Stimulated activated CD8-positive, alpha-beta memory T cell treated with anti-CD3 and anti-CD28 coated beads, Interleukin-7, amount 100 ng/mL, for 4 hours (primary cell): Measurements from ENCODE around the gene MCIDAS.

Experiments used
- DNase-seq, 2 donors: peaks; one replicate each; pipeline ENCODE4 v3.0.0-alpha.2; 2020; ENCODE audit warnings: low read depth in 2 of 2

MCIDAS gene

DNA sequence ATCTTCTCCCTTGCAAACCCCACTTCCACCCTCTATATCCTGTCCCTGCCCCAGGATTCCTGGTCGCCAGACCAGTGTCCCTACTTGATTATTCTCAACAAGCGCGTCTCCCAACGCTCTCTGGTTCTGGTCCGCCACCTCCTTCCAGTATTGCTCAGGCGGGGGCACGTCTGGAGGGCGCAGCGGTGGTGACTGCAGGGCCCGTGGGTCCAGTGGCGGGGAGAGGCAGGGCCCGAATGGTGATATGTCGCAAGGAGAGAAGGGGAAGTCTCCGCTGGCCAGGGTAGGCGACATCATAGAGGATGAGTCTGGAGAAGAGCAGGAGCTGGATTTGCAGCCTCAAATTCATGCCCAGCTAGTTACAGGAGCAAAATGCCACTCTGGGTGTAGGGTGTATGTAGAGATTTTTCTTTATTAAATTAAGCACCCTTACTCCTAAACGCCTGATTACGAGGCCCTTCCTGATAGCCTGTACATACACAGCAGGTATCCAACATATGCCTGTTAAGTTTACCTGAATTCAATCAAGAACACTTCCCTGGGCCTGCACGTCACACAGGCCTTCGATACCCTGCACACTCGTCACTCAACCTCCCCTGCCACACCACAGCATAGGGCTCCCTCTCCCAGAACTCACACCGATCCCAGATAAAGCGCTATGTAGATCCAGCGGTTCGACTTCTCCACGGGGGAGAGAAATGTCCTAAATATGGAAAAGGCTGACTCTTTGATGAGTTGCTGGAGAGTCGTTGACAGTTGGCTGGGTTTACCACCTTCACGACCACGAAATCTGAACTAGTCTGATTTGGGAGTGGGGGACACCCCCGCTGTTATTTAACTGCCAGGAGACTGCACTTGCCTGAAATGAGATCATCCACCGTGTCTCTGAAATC is 4.8 kb downstream of the MCIDAS start:
- no peak for DNase-seq

GRCh38 chr5:55220433-55221185 is 6.5 kb downstream of the MCIDAS start:
- no peak for DNase-seq

DNA sequence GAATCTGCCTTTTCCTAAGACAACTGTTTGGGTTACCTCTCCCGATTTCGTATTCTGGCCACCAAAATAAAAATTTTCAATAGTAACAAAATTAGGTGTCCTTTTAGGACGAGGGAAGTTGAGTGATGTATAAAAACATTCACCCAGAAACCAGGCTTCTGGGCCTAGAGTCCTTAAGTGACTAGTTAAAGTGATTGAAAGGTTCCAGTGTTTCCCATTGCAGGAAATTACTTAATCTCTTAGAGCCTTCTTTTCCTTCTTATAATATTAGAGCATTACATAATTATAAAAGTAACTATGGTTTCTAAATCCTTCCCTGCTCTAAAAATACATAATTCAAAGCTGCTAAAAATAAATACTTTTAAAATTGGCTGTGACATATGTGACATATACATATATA is 7.3 kb downstream of the MCIDAS start:
- DNase-seq = no peak

DNA sequence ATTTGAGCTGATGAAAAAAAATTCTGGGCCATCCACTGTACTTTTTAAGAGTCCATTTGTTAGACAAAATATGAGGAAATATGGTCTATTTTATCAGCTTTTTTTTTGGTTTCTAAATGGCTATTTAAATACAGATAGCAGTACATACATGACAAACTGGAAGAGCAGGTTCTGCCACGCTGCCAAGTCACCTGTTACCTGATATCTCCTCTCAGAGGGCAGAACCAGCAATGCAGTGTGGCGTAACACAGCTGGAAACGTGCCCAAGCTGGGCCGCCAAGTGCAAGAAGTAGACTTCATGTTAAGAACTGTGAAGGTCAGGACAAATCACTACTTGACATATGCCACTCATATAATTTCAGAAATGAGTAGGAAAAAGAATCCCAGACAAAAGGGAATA is 8.1 kb downstream of the MCIDAS start:
- DNase-seq = no peak

DNA sequence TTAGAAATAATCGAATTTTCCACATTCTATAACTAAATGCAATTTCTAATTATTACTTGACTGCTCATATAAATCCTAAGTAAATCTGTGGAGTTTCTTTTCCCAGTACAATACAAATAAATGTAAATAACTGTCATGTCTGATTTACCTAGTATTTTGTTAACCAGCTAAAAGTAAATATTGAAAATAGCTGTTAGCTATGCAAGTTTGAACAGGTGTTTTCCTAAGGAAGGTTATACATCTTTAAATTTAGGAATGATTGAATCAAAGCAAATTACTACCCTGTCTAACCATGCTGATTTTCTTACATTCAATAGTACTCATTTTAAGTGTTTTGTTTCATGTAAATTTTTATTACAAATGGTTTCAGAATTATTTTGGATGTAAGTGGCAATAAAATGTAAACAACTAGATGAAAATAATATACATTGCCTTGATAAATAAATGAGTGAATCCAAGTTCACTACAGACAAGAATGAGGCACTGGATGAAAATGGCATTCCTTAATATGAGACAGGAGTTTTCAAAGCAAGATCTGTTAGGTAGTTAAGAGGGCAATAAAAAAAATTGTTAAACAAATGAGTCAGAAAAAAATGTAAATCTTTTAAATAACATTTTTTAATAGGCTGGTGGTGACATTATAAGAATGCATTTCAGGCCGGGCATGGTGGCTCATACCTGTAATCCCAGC is 15.8 kb downstream of the MCIDAS start:
- DNase-seq = no peak

DNA sequence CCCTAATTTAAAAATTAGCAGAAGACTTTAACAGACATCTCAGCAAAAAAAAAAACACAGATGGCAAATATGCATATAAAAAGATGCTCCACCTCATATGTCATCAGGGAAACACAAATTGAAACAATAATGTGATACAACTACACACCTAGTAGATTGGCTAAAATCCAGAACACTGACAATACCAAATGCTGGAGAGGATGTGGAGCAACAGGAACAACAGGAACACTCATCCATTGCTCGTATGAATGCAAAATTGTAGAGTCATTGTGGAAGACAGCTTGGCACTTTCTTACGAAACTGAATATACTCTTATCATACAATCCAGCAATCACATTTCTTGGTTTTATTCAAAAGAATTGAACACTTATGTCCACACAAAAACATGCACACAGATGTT is 22.1 kb downstream of the MCIDAS start:
- no peak for DNase-seq

DNA sequence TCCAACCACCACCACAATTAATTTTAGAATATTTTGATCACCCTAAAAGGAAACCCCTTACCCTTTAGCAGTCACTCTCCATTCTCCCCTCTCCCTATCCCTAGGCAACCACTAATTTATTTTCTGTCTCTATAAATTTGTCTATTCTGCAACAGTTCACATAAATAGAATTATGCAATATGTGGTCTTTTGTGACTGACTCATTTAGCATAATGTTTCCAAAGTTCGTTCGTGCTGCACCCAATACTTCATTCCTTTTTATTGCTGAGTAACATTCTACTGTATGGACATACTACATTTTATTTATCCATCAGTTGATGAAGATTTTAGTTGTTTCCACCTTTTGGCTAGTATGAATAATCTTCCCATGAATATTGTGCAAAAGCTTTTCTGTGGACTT is 36.0 kb downstream of the MCIDAS start:
- no peak for DNase-seq

- no peak for DNase-seq
Measured at GRCh38 chr5:55188656-55189540, 38.2 kb downstream of the MCIDAS start.

- DNase-seq = no peak
Measured at GRCh38 chr5:55187370-55187769, 39.7 kb downstream of the MCIDAS start.

- DNase-seq = no peak
Measured at GRCh38 chr5:55180016-55180415, 47.1 kb downstream of the MCIDAS start.

GRCh38 chr5:55177078-55177477 is 50.0 kb downstream of the MCIDAS start:
- DNase-seq = no peak

DNA sequence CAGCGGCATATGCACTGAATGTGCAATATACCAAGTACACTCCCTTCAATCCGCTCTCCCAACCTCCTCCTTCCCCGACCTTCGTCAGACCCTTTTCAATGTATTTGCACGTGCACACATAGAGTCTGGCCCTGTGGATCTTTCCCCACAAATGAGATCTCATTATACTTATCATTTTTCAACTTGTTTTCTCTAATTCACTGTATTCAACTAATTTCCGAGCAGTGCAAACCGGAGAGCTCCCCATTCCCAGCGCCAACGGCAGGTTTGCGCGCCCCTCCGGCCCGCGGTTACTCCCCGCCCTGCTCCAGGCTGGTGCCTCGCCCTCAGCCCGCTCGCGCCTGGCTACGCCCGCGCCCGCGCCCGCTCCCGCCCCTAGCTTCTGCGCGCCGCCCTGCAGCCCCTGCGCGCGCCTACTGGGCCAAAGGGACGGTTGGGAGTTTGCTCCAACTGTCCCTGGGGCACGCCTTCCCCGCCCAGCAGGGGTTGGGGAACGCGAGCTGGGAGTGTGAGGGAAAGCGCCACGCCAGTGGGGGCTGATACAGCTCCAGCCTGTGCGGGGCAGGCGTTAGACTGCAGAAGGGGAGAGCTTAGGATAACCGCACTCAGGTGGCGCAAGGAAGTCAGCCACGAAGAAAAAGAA is 50.8 kb downstream of the MCIDAS start:
- DNase-seq = peak in 1 of 2 donors; percentile 19

- DNase-seq = no peak
Measured at GRCh38 chr5:55175781-55176175, 51.3 kb downstream of the MCIDAS start.

GRCh38 chr5:55173687-55174230 is 53.4 kb downstream of the MCIDAS start:
- DNase-seq = no peak

- DNase-seq = peak; percentile 51 to 78
Measured at GRCh38 chr5:55172937-55173686, 54.0 kb downstream of the MCIDAS start, which contains the start of gene CDC20B. CDC20B (minus strand) TSS chr5:55173177; CDS start chr5:55173000, 177 bp downstream.

DNA sequence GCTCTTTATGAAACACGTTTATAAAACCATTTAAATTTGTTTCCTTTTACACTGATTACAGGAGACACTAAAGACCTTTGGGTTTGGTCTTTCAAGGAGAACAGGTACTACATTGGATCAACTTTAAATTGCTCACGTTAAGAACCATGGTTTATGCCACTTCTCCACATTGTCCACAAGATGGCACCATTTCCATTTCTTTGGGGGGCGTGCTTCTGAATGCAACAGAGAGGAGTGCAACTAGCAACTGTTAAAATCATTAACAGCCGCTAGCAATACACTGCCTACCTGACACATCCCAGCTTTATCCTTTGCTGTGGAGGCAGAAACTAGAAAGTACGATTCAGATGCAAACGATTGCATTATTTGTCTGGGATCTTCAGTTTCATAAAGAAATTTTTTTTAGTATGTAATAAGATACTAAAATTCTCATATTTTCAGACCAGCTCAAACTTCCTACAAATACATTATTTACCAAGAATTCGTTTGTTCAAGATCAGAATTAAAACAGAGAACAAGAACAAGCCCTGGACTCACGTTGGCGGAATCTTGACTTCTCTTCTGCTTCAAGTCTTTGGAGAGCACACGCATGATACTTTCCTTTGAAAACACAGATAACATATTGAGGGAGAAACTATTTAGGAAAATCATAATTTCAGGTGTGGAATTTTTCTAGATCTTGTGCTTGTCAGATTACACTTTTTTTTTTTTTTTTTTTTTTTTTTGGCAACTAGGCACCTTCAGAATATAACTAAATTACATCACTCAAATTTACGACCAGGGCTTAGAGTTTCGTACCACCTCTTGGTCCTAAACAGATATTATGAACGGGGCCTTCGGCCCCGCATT is 54.8 kb downstream of the MCIDAS start:
- peak; percentile 31 to 60 for DNase-seq

DNA sequence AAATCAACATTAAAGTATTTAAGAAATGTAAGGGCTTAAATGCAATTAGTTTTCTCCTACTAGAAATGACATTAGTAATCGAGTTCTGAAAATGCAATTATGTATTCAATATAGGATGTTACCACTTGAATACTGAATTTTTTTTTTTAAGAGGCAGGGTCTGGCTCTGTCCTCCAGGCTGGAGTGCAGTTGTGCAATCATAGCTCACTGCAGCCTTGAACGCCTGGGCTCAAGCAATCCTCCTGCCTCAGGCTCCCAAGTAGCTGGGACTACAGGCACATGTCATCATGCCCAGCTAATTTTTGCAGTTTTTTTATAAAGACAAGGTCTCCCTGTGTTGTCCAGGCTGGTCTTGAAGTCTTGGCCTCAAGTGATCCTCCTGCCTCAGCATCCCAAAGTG is 55.6 kb downstream of the MCIDAS start:
- DNase-seq = no peak
